Gastroesophageal sphincter (tissue), 4 donors: ENCODE measurements around the gene UBAC2. TPM values are rescaled to one million over a fixed set of nuclear protein-coding genes. Genes with fewer than 3 reads are reported as not detected.

Experiments
- ATAC-seq: fragments of 150-250 bp; one replicate; pipeline ENCODE4 v1.9.1; 2016; ENCODE audit warnings: mild to moderate bottlenecking, moderate library complexity
- H3K27ac ChIP-seq, 4 donors: fragments of 200-600 bp; sonication (generic) in 3 of 4; 1 replicate in 3 of 4; 2 replicates in 1 of 4; pipeline ENCODE4 v1.5.1; 2016 to 2019
- H3K27me3 ChIP-seq: fragments of 200-600 bp; sonication (generic); one replicate; pipeline ENCODE4 v1.5.1; 2019
- H3K36me3 ChIP-seq, 2 donors: fragments of 200-600 bp; sonication (generic); one replicate each; pipeline ENCODE4 v1.5.1; 2019; ENCODE audit warnings: control low read depth in 1 of 2
- H3K4me1 ChIP-seq, 3 donors: fragments of 200-600 bp; sonication (generic); 1 replicate in 2 of 3; 2 replicates in 1 of 3; pipeline ENCODE4 v1.5.1; 2016 to 2019; ENCODE audit warnings: control low read depth in 2 of 3
- H3K4me3 ChIP-seq, 2 donors: fragments of 200-600 bp; sonication (generic); one replicate each; pipeline ENCODE4 v1.5.1; 2019; ENCODE audit warnings: mild to moderate bottlenecking in 1 of 2, moderate library complexity in 1 of 2
- H3K9me3 ChIP-seq, 3 donors: fragments of 200-600 bp; sonication (generic); one replicate each; pipeline ENCODE4 v1.5.1; 2017 to 2019; ENCODE audit warnings: control low read depth in 2 of 3
- CTCF ChIP-seq, 4 experiments: fragments of 200-600 bp in 2 of 4; fragments of 450-650 bp in 2 of 4; sonication (generic) in 1 of 4; IDR thresholded peaks; one replicate each; pipeline ENCODE4 v1.5.1; 2017 to 2019; ENCODE audit warnings: antibody characterized with exemption in 4 of 4, mild to moderate bottlenecking in 2 of 4, moderate library complexity in 2 of 4
- EP300 ChIP-seq: sonication (generic); formaldehyde crosslinking; IDR thresholded peaks from one replicate; pipeline ENCODE4 v1.6.1; 2017; ENCODE audit warnings: antibody characterized with exemption, mild to moderate bottlenecking
- POLR2A ChIP-seq, 2 donors: fragments of 450-650 bp; IDR thresholded peaks; one replicate each; pipeline ENCODE4 v1.6.1; 2017; ENCODE audit warnings: antibody characterized with exemption in 2 of 2, mild to moderate bottlenecking in 2 of 2, moderate library complexity in 1 of 2
- POLR2AphosphoS5 ChIP-seq: sonication (generic); formaldehyde crosslinking; IDR thresholded peaks from one replicate; pipeline ENCODE4 v1.6.1; 2017; ENCODE audit warnings: antibody characterized with exemption
- WGBS, 2 donors: methylation state at CpG; one replicate each; pipeline ENCODE4 v1.1.5; 2018; ENCODE audit warnings: low coverage in 1 of 2; 5-methylcytosine and 5-hydroxymethylcytosine counted together
- total RNA-seq, 4 donors: library from RNA; depleted of rRNA; stranded (reverse); fragments of >200 nt; gene quantifications; one replicate each; pipeline ENCODE4 v1.1.0, GENCODE V29; 2016

UBAC2 gene
- total RNA-seq, 4 donors from 2014 or later, result 45.0 to 59.6 (median 52.2) TPM

DNA sequence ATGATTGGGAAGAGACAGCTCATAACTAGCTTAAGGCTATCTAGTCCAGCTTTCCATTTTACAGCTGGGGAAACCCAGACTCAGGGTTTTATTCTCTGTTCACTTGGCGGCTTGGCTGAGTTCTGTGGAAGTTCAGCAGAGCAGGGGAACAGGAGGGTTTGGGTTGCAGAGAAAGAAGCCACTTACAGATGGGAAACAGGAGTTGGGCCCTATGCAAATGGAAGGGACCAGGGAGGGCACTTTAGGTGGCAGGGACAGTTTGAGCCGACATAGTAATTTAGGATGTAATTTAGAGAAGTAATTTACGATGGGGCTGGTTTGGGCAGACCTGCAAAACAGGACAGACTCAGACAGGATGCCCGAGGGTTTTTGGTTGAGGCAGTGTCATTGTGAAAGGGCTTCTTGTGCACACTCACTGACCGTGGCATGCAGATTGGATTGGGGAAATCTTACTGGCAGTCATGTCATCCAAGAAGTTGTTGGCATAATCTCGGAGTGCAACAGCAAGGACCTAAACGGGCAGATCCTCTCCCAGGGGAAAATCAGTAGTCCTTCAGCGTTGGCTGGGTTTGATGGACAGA lies 153.8 kb downstream of the UBAC2 start:
- TF ChIP-seq EP300 (no peak), CTCF (IDR thresholded peaks at IDR 0.05) (no peak), POLR2A (IDR thresholded peaks at IDR 0.05) (no peak), POLR2AphosphoS5 (no peak)
- Histone ChIP-seq H3K4me3 (no peak overlapping the region), H3K4me1 (peaks cover 0 to 28% (median 12%) of the 10 kb centered on the region in 3 donors), H3K9me3 (no peaks in the 10 kb centered on the region), H3K36me3 (peaks cover 0 to 60% of the 10 kb centered on the region in 2 donors), H3K27ac (no peak overlapping the region), H3K27me3 (no peaks in the 10 kb centered on the region)
- WGBS, 2 donors, result 68 to 89% methylated on average over 6 to 7 of the region's 8 CpGs
- no peak for ATAC-seq

- TF ChIP-seq POLR2A (IDR thresholded peaks at IDR 0.05), result no peak
- TF ChIP-seq CTCF (IDR thresholded peaks at IDR 0.05), result no peak
- TF ChIP-seq EP300, result no peak
- TF ChIP-seq POLR2AphosphoS5, result no peak
- Histone ChIP-seq H3K36me3 (peaks cover 0 to 60% of the 10 kb centered on the region in 2 donors), H3K9me3 (no peaks in the 10 kb centered on the region), H3K27me3 (no peaks in the 10 kb centered on the region), H3K4me3 (no peak overlapping the region), H3K27ac (peak overlapping the region; percentile 40 to 71 (median 62)), H3K4me1 (peaks cover 0 to 28% (median 12%) of the 10 kb centered on the region in 3 donors)
- no peak for ATAC-seq
- WGBS, 2 donors, result 79 to 94% methylated on average over 10 to 11 of the region's 18 CpGs
Observed at GRCh38 chr13:99355267-99356011, 154.8 kb downstream of the UBAC2 start.

GRCh38 chr13:99356012-99356261 lies 155.3 kb downstream of the UBAC2 start:
- peaks cover 0 to 60% of the 10 kb centered on the region in 2 donors for H3K36me3 ChIP-seq
- H3K27ac ChIP-seq, result peak overlapping the region; percentile 40 to 71 (median 62)
- H3K4me1 ChIP-seq, result peaks cover 0 to 28% (median 12%) of the 10 kb centered on the region in 3 donors
- WGBS, 2 donors, result 0% methylated on average over 1 of the region's 1 CpG; no CpG with 5 or more reads in 1 of the 2 donors
- no peaks in the 10 kb centered on the region for H3K9me3 ChIP-seq
- ATAC-seq, result no peak
- H3K4me3 ChIP-seq, result peak overlapping the region in 1 of 2 donors; percentile 2
- no peaks in the 10 kb centered on the region for H3K27me3 ChIP-seq
- TF ChIP-seq POLR2AphosphoS5, result no peak
- TF ChIP-seq EP300, result no peak
- TF ChIP-seq POLR2A (IDR thresholded peaks at IDR 0.05), result no peak
- no peak for TF ChIP-seq CTCF (IDR thresholded peaks at IDR 0.05)

- Histone ChIP-seq H3K27me3 (no peaks in the 10 kb centered on the region), H3K36me3 (peaks cover 0 to 58% of the 10 kb centered on the region in 2 donors), H3K27ac (peak overlapping the region; percentile 40 to 71 (median 62)), H3K9me3 (no peaks in the 10 kb centered on the region), H3K4me1 (peaks cover 0 to 28% (median 12%) of the 10 kb centered on the region in 3 donors), H3K4me3 (peak overlapping the region in 1 of 2 donors; percentile 2)
- no peak for TF ChIP-seq POLR2A (IDR thresholded peaks at IDR 0.05)
- TF ChIP-seq EP300, result no peak
- TF ChIP-seq CTCF (IDR thresholded peaks at IDR 0.05), result no peak
- WGBS, 2 donors, result 38 to 57% methylated on average over 6 to 8 of the region's 10 CpGs
- ATAC-seq, result peak; percentile 74
Observed at GRCh38 chr13:99356262-99357091, 155.8 kb downstream of the UBAC2 start.
